Skeletal muscle satellite cell (primary cell): ENCODE measurements around the gene ESPL1.
A peak's percentile ranks its signal among the peaks of the same experiment; 100 is the strongest.

Experiments
- H3K27me3 ChIP-seq: 2 replicates; pipeline ENCODE4 v1.7.0; 2013; ENCODE audit warnings: low read length; ENCODE audit not compliant: control insufficient read depth, insufficient read depth
- H3K36me3 ChIP-seq: 2 replicates; pipeline ENCODE4 v1.7.0; 2013; ENCODE audit warnings: mild to moderate bottlenecking, control low read depth, low read length; ENCODE audit not compliant: insufficient read depth
- H3K4me1 ChIP-seq: 2 replicates; pipeline ENCODE4 v1.7.0; 2013; ENCODE audit warnings: low read length; ENCODE audit not compliant: control insufficient read depth, insufficient read depth
- H3K4me2 ChIP-seq: 2 replicates; pipeline ENCODE4 v1.7.0; 2013; ENCODE audit warnings: mild to moderate bottlenecking, low read length
- H3K4me3 ChIP-seq: 2 replicates; pipeline ENCODE4 v1.7.0; 2013; ENCODE audit warnings: low read length
- H3K9ac ChIP-seq: 2 replicates; pipeline ENCODE4 v1.7.0; 2013; ENCODE audit warnings: mild to moderate bottlenecking, low read depth, low read length, moderate library complexity
- H3K9me3 ChIP-seq: replicated peaks from 2 replicates; pipeline ENCODE4 v1.7.0; 2013; ENCODE audit warnings: mild to moderate bottlenecking, control low read depth, low read length

The ESPL1 gene

GRCh38 chr12:53251477-53252348 is 16.4 kb upstream of the ESPL1 start:
- Histone ChIP-seq H3K4me1 (peaks cover 17% of the 10 kb centered on the region), H3K4me3 (peak overlapping the region; percentile 96), H3K4me2 (peak overlapping the region; percentile 93), H3K9me3 (no peaks in the 10 kb centered on the region), H3K36me3 (peaks cover 14% of the 10 kb centered on the region), H3K9ac (peak overlapping the region; percentile 91), H3K27me3 (no peaks in the 10 kb centered on the region)

- Histone ChIP-seq H3K9me3 (no peaks in the 10 kb centered on the region), H3K36me3 (peaks cover 14% of the 10 kb centered on the region), H3K27me3 (no peaks in the 10 kb centered on the region), H3K9ac (peak overlapping the region; percentile 91), H3K4me2 (peak overlapping the region; percentile 93), H3K4me1 (peaks cover 17% of the 10 kb centered on the region), H3K4me3 (peak overlapping the region; percentile 96)
Observed at GRCh38 chr12:53252349-53252916, 15.7 kb upstream of the ESPL1 start.

GRCh38 chr12:53253298-53253697 is 14.8 kb upstream of the ESPL1 start:
- Histone ChIP-seq H3K4me3 (peak overlapping the region; percentile 96), H3K4me1 (peaks cover 17% of the 10 kb centered on the region), H3K27me3 (no peaks in the 10 kb centered on the region), H3K9me3 (no peaks in the 10 kb centered on the region), H3K36me3 (peaks cover 14% of the 10 kb centered on the region), H3K9ac (no peak overlapping the region), H3K4me2 (peak overlapping the region; percentile 93)

- Histone ChIP-seq H3K4me2 (no peak overlapping the region), H3K27me3 (no peaks in the 10 kb centered on the region), H3K4me3 (no peak overlapping the region), H3K4me1 (peaks cover 17% of the 10 kb centered on the region), H3K9me3 (no peaks in the 10 kb centered on the region), H3K36me3 (peaks cover 14% of the 10 kb centered on the region), H3K9ac (no peak overlapping the region)
Observed at GRCh38 chr12:53254816-53255545, 13.1 kb upstream of the ESPL1 start.

GRCh38 chr12:53255996-53256395 is 12.1 kb upstream of the ESPL1 start:
- no peak overlapping the region for H3K4me2 ChIP-seq
- H3K9ac ChIP-seq = no peak overlapping the region
- no peaks in the 10 kb centered on the region for H3K27me3 ChIP-seq
- peaks cover 16% of the 10 kb centered on the region for H3K4me1 ChIP-seq
- H3K9me3 ChIP-seq = no peaks in the 10 kb centered on the region
- H3K4me3 ChIP-seq = no peak overlapping the region
- H3K36me3 ChIP-seq = peaks cover 14% of the 10 kb centered on the region

DNA sequence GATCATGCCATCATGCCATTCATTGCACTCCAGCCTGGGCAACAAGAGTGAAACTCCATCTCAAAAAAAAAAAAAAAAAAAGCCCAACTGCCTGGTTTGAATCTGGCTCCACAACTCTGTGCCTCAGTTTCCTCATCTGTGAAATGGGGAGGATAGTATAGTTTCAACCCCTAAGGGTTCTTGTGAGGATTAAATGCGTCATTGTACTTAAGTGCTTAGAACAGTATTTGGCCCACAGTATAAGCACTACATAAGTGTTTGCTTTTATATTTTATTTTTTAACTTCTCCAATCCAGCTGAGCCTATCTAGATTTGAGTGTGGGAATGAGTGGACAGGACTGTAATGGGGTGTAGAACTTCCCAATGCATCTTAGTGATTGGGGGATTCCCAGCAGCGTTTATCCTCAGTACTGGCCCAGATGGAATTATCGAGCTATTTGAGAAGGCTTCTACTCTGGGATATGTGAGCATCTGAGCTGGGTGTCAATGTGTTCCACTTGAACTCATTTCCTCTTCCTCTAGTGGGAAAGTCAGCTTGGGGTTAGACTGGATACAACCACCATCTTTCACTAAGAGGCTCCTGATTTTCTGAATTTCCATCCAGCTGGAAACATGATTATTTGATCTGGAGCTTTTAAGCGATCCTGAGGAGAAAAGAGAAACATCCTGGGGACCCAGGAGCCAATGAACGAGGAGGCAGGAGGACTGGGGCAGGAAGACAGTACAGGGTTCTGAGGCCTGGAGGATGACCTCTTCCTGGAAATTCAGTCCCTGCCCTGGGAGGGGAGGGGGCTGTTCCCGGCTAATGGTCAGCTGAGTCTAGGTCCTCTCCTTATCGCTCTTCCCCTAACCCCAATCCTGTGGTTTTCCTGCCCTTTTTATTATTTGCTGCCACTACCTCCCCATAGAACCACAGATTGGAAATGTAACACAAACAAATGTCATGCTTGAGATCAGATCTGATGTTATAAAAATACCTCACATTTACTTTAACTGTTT is 9.3 kb upstream of the ESPL1 start:
- peaks cover 12% of the 10 kb centered on the region for H3K36me3 ChIP-seq
- no peaks in the 10 kb centered on the region for H3K4me1 ChIP-seq
- no peak overlapping the region for H3K4me3 ChIP-seq
- no peak overlapping the region for H3K4me2 ChIP-seq
- H3K27me3 ChIP-seq = no peaks in the 10 kb centered on the region
- H3K9me3 ChIP-seq = no peaks in the 10 kb centered on the region
- H3K9ac ChIP-seq = no peak overlapping the region

DNA sequence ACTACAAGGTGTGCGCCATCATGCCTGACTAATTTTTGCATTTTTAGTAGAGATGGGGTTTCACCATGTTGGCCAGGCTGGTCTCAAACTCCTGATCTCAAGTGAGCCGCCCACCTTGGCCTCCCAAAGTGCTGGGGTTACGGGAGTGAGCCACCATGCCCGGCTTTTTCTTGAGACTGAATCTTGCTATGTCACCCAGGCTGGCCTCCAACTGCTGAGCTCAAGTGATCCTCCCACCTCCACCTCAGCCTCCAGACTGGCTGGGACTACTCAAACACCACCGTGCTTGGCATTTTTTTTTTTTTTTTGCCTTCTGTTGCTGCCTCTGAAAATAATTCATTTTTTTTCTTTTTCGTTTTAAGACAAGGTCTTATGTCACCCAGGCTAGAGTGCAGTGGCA is 8.2 kb upstream of the ESPL1 start:
- Histone ChIP-seq H3K4me1 (no peaks in the 10 kb centered on the region), H3K4me2 (no peak overlapping the region), H3K27me3 (no peaks in the 10 kb centered on the region), H3K36me3 (peaks cover 4% of the 10 kb centered on the region), H3K9me3 (no peaks in the 10 kb centered on the region), H3K9ac (no peak overlapping the region), H3K4me3 (no peak overlapping the region)

DNA sequence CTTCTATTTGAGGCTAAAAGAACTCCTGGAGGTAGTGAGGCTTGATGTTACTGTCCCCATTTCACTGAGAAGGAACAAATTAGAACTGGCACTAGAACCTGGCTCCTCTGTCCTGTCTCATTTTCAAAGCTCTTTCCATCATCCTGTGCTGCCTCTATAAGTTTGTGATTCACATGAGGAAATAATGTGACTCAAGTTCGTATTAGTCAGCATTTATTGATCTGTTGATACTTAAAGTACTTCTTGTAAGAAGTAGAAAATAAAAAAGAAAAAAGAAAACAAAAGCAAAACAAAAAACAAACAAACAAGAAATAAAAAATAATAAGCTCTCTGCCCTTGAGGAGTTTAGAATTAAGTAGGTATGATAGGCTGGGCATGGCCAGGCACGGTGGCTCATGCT is 2.3 kb upstream of the ESPL1 start:
- Histone ChIP-seq H3K4me1 (peaks cover 27% of the 10 kb centered on the region), H3K4me2 (no peak overlapping the region), H3K36me3 (no peaks in the 10 kb centered on the region), H3K9me3 (no peaks in the 10 kb centered on the region), H3K4me3 (no peak overlapping the region), H3K9ac (no peak overlapping the region), H3K27me3 (no peaks in the 10 kb centered on the region)

- Histone ChIP-seq H3K4me3 (peak overlapping the region; percentile 92), H3K9me3 (no peaks in the 10 kb centered on the region), H3K4me1 (peaks cover 27% of the 10 kb centered on the region), H3K4me2 (peak overlapping the region; percentile 88), H3K9ac (peak overlapping the region; percentile 75), H3K36me3 (no peaks in the 10 kb centered on the region), H3K27me3 (no peaks in the 10 kb centered on the region)
Observed at GRCh38 chr12:53267306-53267998, 647 bp upstream of the ESPL1 start.
